Neural progenitor cell (in vitro differentiated cells): ENCODE measurements around the gene RACGAP1. TPM values are rescaled to one million over a fixed set of nuclear protein-coding genes. Genes with fewer than 3 reads are reported as not detected.
"Not testable (repeated sequence)": the region's sequence is repeated elsewhere in the genome, so short reads cannot be mapped to it uniquely, and the experiment has no call there.

Source experiments
- DNase-seq: peaks from one replicate; pipeline ENCODE4 v3.0.0-alpha.2; 2016; ENCODE audit warnings: low spot score
- H2AFZ ChIP-seq: fragments of 200-600 bp; sonication (generic); replicated peaks from 2 replicates; pipeline ENCODE4 v1.6.1; 2016; ENCODE audit warnings: antibody characterized with exemption
- H3F3A ChIP-seq: fragments of 200-600 bp; sonication (generic); 2 replicates; pipeline ENCODE4 v1.6.1; 2016; ENCODE audit warnings: antibody characterized with exemption, low read depth
- H3K27ac ChIP-seq: fragments of 200-600 bp; sonication (generic); 2 replicates; pipeline ENCODE4 v1.5.1; 2016; ENCODE audit warnings: mild to moderate bottlenecking
- H3K27me3 ChIP-seq: fragments of 200-600 bp; sonication (generic); 2 replicates; pipeline ENCODE4 v1.6.1; 2016; ENCODE audit warnings: mild to moderate bottlenecking, moderate library complexity
- H3K36me3 ChIP-seq: fragments of 200-600 bp; sonication (generic); 2 replicates; pipeline ENCODE4 v1.5.1; 2016
- H3K4me1 ChIP-seq: fragments of 200-600 bp; sonication (generic); 2 replicates; pipeline ENCODE4 v1.6.1; 2016; ENCODE audit warnings: mixed run types
- H3K4me2 ChIP-seq: fragments of 200-600 bp; sonication (generic); 2 replicates; pipeline ENCODE4 v1.6.1; 2016
- H3K4me3 ChIP-seq: fragments of 200-600 bp; sonication (generic); 2 replicates; pipeline ENCODE4 v1.5.1; 2016
- H3K79me2 ChIP-seq: fragments of 200-600 bp; sonication (generic); 2 replicates; pipeline ENCODE4 v1.6.1; 2016; ENCODE audit warnings: low read depth
- H3K9ac ChIP-seq: fragments of 200-600 bp; sonication (generic); 2 replicates; pipeline ENCODE4 v1.6.1; 2016
- H3K9me3 ChIP-seq: fragments of 200-600 bp; sonication (generic); 2 replicates; pipeline ENCODE4 v1.5.1; 2016; ENCODE audit warnings: low read depth
- H4K20me1 ChIP-seq: fragments of 200-600 bp; sonication (generic); 2 replicates; pipeline ENCODE4 v1.6.1; 2016; ENCODE audit warnings: low read depth
- H3K27ac Mint-ChIP-seq: 3 replicates; pipeline ENCODE4 v1.8.0; 2021; ENCODE audit warnings: mixed read lengths
- H3K27me3 Mint-ChIP-seq: 2 replicates; pipeline ENCODE4 v1.8.0; 2022; ENCODE audit warnings: low read depth, mild to moderate bottlenecking, inconsistent platforms, moderate library complexity, mixed read lengths; ENCODE audit not compliant: insufficient read depth
- H3K36me3 Mint-ChIP-seq: 3 replicates; pipeline ENCODE4 v1.8.0; 2021; ENCODE audit warnings: mixed read lengths
- H3K4me1 Mint-ChIP-seq: 3 replicates; pipeline ENCODE4 v1.8.0; 2021; ENCODE audit warnings: mixed read lengths
- H3K4me3 Mint-ChIP-seq: 3 replicates; pipeline ENCODE4 v1.8.0; 2021; ENCODE audit warnings: mild to moderate bottlenecking, moderate library complexity, mixed read lengths
- H3K9me3 Mint-ChIP-seq: 3 replicates; pipeline ENCODE4 v1.8.0; 2020; ENCODE audit warnings: mixed read lengths
- EZH2 ChIP-seq: fragments of 200-600 bp; sonication (generic); IDR thresholded peaks from 2 replicates; pipeline ENCODE4 v1.6.1; 2017; ENCODE audit warnings: antibody characterized with exemption, mild to moderate bottlenecking, moderate library complexity
- EZH2phosphoT487 ChIP-seq: fragments of 200-600 bp; sonication (generic); IDR thresholded peaks from 2 replicates; pipeline ENCODE4 v1.6.1; 2017; ENCODE audit warnings: antibody characterized with exemption
- total RNA-seq: library from RNA; depleted of rRNA; stranded (reverse); fragments of >200 nt; gene quantifications from 2 replicates; pipeline ENCODE4 v1.2.3, GENCODE V29; 2015; ENCODE audit warnings: low replicate concordance
- TF ChIP-seq, protein P1 (sequence below): fragments of 200-600 bp; sonication (generic); IDR thresholded peaks from 2 replicates; pipeline ENCODE4 v1.5.1; 2017; ENCODE audit warnings: antibody characterized with exemption, mild to moderate bottlenecking

The RACGAP1 gene
- total RNA-seq, 1 donor from 2014 or later, result 149 TPM

DNA sequence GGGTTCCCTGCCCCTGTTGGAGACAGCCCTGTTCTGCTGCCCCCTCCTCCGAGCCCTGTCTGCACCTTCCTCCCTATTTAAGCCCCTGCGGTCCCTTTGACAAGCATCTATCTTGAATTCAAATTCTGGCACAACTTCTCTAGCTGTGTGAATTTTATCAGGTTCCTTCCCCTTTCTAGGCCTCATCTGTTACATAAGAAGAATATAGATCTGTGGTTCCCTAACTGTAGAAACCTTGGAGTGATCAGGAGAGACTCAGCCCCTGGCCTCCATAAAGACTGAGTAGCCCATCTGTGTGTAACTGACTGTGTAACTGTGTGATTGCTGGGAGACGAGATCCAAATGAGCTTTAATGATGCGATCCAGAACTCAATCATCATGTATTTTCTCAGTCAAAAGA is 13.0 kb upstream of the RACGAP1 start:
- Mint-ChIP-seq H3K27ac (no peak overlapping the region), H3K36me3 (no peaks in the 10 kb centered on the region)

DNA sequence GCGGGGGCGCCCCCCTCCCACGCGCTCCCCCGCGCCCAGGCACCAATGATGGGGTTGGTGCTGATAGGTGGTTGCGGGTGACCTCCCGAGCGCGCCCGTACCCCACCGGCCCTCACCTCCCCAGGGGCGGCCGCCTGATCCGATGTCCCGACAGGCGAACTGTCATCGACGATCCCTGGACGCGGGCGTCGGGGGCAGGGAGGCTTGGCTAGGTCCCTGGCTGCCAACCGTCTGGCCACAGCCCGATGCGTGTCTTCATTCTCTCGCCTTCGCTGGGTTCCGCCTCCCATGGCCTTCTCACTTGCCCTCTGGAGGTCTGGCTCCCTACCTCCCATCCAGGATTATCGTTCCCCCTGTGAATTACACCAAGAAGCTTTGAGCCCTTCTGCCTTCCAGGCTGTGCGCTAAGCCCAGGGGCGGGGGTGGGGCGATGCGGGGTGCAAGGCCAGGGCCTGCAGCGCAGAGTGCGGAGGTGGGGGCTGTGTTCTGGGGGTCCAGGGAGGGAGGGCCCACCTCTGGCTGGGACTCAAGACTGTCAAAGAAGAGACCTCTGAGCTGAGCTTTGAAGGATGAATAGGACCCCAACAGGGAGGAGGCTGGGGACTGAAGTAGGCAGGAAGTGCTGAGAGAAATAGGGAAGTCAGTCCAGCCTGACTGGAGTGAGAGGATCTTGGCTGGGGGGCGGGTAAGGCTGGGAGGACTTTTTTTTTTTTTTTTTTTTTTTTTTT is 7.7 kb upstream of the RACGAP1 start:
- Histone ChIP-seq H2AFZ (peak overlapping the region; percentile 83), H3K27ac (no peak overlapping the region), H3K4me2 (peak overlapping the region; percentile 78), H3F3A (peaks cover 6% of the 10 kb centered on the region), H3K9me3 (no peaks in the 10 kb centered on the region), H3K79me2 (no peaks in the 10 kb centered on the region), H3K4me3 (peak overlapping the region; percentile 39), H3K4me1 (peaks cover 6% of the 10 kb centered on the region), H4K20me1 (no peaks in the 10 kb centered on the region), H3K27me3 (peaks cover 19% of the 10 kb centered on the region), H3K36me3 (no peaks in the 10 kb centered on the region), H3K9ac (no peak overlapping the region)
- Mint-ChIP-seq H3K4me1 (peaks cover 23% of the 10 kb centered on the region), H3K4me3 (peak overlapping the region; percentile 62), H3K36me3 (no peaks in the 10 kb centered on the region), H3K9me3 (no peaks in the 10 kb centered on the region), H3K27me3 (peaks cover 9% of the 10 kb centered on the region), H3K27ac (peak overlapping the region; percentile 95)
- DNase-seq, result peak; percentile 68
- TF ChIP-seq, protein P1, sequence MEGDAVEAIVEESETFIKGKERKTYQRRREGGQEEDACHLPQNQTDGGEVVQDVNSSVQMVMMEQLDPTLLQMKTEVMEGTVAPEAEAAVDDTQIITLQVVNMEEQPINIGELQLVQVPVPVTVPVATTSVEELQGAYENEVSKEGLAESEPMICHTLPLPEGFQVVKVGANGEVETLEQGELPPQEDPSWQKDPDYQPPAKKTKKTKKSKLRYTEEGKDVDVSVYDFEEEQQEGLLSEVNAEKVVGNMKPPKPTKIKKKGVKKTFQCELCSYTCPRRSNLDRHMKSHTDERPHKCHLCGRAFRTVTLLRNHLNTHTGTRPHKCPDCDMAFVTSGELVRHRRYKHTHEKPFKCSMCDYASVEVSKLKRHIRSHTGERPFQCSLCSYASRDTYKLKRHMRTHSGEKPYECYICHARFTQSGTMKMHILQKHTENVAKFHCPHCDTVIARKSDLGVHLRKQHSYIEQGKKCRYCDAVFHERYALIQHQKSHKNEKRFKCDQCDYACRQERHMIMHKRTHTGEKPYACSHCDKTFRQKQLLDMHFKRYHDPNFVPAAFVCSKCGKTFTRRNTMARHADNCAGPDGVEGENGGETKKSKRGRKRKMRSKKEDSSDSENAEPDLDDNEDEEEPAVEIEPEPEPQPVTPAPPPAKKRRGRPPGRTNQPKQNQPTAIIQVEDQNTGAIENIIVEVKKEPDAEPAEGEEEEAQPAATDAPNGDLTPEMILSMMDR, result no peak
- TF ChIP-seq EZH2phosphoT487 (no peak), EZH2 (no peak)

More for the DNA sequence above, 13.0 kb upstream of the RACGAP1 start:
- peaks cover 13% of the 10 kb centered on the region for H3K27me3 Mint-ChIP-seq
- no peaks in the 10 kb centered on the region for H3K79me2 ChIP-seq
- no peak overlapping the region for H3K4me2 ChIP-seq
- H3K4me1 ChIP-seq, result peaks cover 3% of the 10 kb centered on the region
- no peak for DNase-seq
- H3K36me3 ChIP-seq, result no peaks in the 10 kb centered on the region
- no peaks in the 10 kb centered on the region for H3F3A ChIP-seq
- no peak overlapping the region for H3K4me3 Mint-ChIP-seq
- H3K4me1 Mint-ChIP-seq, result peaks cover 37% of the 10 kb centered on the region
- H3K4me3 ChIP-seq, result no peak overlapping the region
- no peak overlapping the region for H2AFZ ChIP-seq
- TF ChIP-seq EZH2 (no peak), EZH2phosphoT487 (no peak)
- TF ChIP-seq, protein P1, result no peak
- H4K20me1 ChIP-seq, result no peaks in the 10 kb centered on the region
- no peak overlapping the region for H3K9ac ChIP-seq
- no peak overlapping the region for H3K27ac ChIP-seq
- no peaks in the 10 kb centered on the region for H3K27me3 ChIP-seq
- no peaks in the 10 kb centered on the region for H3K9me3 Mint-ChIP-seq
- H3K9me3 ChIP-seq, result no peaks in the 10 kb centered on the region

DNA sequence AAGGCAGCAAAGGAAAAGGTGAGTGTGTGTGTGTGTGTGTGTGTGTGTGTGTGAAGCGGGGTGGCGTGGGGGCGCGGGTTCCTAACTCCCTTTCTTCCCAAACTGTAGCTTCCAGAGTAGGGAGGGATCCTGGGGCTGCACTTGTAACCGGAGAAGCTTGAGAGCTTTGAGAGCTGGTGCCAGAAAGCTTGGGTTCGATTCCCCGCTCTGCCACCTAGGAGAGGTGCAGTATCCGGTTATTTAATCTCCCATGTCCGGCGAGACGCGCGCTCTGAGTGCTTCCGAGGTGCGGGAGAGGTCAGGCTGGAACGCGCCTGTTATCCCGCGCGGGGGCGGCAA is 7.2 kb upstream of the RACGAP1 start:
- Histone ChIP-seq H3K4me2 (peak overlapping the region; percentile 78), H3K4me1 (peaks cover 6% of the 10 kb centered on the region), H3K36me3 (no peaks in the 10 kb centered on the region), H3K79me2 (no peaks in the 10 kb centered on the region), H3F3A (peaks cover 6% of the 10 kb centered on the region), H3K27ac (no peak overlapping the region), H3K9ac (no peak overlapping the region), H3K9me3 (no peaks in the 10 kb centered on the region), H2AFZ (peak overlapping the region; percentile 83), H3K4me3 (peak overlapping the region; percentile 39), H4K20me1 (no peaks in the 10 kb centered on the region), H3K27me3 (peaks cover 19% of the 10 kb centered on the region)
- Mint-ChIP-seq H3K36me3 (no peaks in the 10 kb centered on the region), H3K27me3 (peaks cover 9% of the 10 kb centered on the region), H3K27ac (no peak overlapping the region), H3K4me1 (peaks cover 23% of the 10 kb centered on the region), H3K4me3 (no peak overlapping the region), H3K9me3 (no peaks in the 10 kb centered on the region)
- peak; percentile 47 for DNase-seq
- TF ChIP-seq EZH2phosphoT487, result no peak
- no peak for TF ChIP-seq EZH2
- TF ChIP-seq, protein P1, result no peak

DNA sequence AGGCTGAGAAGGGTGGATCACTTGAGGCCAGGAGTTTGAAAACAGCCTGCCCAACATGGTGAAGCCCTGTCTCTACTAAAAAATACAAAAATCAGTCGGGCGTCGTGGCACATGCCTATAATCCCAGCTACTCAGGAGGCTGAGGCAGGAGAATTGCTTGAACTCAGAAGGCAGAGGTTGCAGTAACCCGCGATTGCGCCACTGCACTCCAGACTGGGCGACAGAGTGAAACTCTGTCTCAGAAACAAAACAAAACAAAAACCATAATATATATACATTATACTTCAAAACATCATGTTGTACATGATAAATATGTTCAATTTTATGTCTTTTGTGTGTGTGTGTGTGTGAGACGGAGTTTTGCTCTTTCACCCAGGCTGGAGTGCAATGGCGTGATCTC is 5.2 kb upstream of the RACGAP1 start:
- not testable (repeated sequence) for H3K9me3 ChIP-seq, H3F3A ChIP-seq, H3K27ac Mint-ChIP-seq, H3K36me3 Mint-ChIP-seq, H3K36me3 ChIP-seq, H3K27ac ChIP-seq, H2AFZ ChIP-seq, H3K4me3 Mint-ChIP-seq, H3K4me3 ChIP-seq, H3K9me3 Mint-ChIP-seq, H3K9ac ChIP-seq, H3K27me3 Mint-ChIP-seq, H3K79me2 ChIP-seq, H4K20me1 ChIP-seq, DNase-seq, H3K4me1 ChIP-seq, H3K4me2 ChIP-seq
- peaks cover 19% of the 10 kb centered on the region for H3K27me3 ChIP-seq
- H3K4me1 Mint-ChIP-seq, result peaks cover 27% of the 10 kb centered on the region
